ENCODE results near the gene CRISP1.
"Not testable (repeated sequence)": the region's sequence is repeated elsewhere in the genome, so short reads cannot be mapped to it uniquely, and the experiment has no call there.

CRISP1 gene

DNA sequence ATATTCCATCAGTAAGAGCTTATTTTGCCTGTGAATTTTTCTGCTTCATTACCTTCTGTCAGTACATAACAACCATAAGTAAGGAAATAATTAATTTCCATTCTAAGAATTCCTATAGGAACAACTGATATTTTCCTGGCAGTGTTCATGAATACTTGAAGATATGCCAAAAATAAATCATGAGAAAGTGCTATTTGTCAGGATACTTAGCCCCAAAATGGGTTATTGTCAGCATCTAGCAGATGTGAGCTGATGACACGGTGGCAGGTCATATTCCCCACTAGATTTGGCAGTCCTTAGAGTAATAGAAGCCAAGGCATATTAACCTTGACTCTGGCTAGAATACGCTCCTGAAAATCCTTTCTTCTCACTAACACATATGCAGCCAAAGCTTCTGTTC lies 43.2 kb upstream of the CRISP1 start:
- TF ChIP-seq MYC (IDR thresholded peaks at IDR 0.05; ENCODE audit: low read depth, low read length), result no peak
- TF ChIP-seq POLR2A (IDR thresholded peaks at IDR 0.05; ENCODE audit: extremely low read depth, insufficient read length), result no peak
- TF ChIP-seq, protein P1, sequence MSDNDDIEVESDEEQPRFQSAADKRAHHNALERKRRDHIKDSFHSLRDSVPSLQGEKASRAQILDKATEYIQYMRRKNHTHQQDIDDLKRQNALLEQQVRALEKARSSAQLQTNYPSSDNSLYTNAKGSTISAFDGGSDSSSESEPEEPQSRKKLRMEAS (IDR thresholded peaks at IDR 0.05; ENCODE audit: low read depth, low read length), result no peak
- TF ChIP-seq, protein P2, sequence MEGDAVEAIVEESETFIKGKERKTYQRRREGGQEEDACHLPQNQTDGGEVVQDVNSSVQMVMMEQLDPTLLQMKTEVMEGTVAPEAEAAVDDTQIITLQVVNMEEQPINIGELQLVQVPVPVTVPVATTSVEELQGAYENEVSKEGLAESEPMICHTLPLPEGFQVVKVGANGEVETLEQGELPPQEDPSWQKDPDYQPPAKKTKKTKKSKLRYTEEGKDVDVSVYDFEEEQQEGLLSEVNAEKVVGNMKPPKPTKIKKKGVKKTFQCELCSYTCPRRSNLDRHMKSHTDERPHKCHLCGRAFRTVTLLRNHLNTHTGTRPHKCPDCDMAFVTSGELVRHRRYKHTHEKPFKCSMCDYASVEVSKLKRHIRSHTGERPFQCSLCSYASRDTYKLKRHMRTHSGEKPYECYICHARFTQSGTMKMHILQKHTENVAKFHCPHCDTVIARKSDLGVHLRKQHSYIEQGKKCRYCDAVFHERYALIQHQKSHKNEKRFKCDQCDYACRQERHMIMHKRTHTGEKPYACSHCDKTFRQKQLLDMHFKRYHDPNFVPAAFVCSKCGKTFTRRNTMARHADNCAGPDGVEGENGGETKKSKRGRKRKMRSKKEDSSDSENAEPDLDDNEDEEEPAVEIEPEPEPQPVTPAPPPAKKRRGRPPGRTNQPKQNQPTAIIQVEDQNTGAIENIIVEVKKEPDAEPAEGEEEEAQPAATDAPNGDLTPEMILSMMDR (IDR thresholded peaks at IDR 0.05; ENCODE audit: low read depth, low read length), result no peak
- no peak overlapping the region for H3K4me3 ChIP-seq (ENCODE audit: low read depth, low read length)
- DNase-seq (ENCODE audit: low read depth), result no peak

DNA sequence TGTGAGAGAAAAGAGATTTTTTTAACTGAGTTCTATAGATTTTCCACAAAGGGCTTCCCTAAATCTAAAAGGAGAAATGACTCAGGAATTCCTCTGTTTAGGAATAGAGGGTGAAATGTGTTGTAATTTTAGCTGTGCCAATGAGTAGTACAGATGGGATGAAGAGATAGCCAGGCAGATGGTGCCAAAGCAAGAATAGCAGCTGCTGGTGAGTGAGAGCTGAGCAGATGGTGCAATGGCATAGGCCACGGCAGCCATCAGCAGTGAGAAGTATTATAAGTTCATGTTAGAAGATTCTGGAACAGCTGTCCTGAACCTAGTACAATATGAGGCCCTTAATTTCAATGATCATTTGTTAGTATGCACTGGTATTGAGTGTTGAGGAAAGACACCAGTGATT lies 40.2 kb upstream of the CRISP1 start:
- TF ChIP-seq, protein P1 (IDR thresholded peaks at IDR 0.05; ENCODE audit: low read depth, low read length), result no peak
- TF ChIP-seq MYC (IDR thresholded peaks at IDR 0.05; ENCODE audit: low read depth, low read length) (no peak), POLR2A (IDR thresholded peaks at IDR 0.05; ENCODE audit: extremely low read depth, insufficient read length) (no peak)
- TF ChIP-seq, protein P2 (IDR thresholded peaks at IDR 0.05; ENCODE audit: low read depth, low read length), result no peak
- no peak for DNase-seq (ENCODE audit: low read depth)
- H3K4me3 ChIP-seq (ENCODE audit: low read depth, low read length), result no peak overlapping the region

DNA sequence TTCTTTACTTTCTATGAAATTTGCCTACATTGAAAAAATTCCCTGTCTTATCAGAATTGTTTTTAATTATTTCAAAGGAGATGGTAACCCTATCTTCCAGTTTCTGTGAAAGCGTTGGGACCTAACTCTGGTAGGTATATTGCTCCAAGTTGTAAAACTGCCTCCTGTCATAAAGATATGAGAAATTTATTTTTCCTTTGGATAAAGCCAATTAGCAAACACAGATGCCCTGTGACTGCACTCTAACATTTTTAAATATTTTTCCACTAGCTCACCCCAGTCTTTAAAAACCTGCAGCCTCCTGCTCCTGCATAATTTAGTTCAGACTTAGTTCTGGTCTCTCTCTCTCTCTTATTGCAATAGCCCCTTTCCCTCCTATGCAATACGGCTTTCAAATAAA lies 39.0 kb upstream of the CRISP1 start:
- TF ChIP-seq, protein P2 (IDR thresholded peaks at IDR 0.05; ENCODE audit: low read depth, low read length), result no peak
- TF ChIP-seq, protein P1 (IDR thresholded peaks at IDR 0.05; ENCODE audit: low read depth, low read length), result no peak
- no peak for TF ChIP-seq POLR2A (IDR thresholded peaks at IDR 0.05; ENCODE audit: extremely low read depth, insufficient read length)
- TF ChIP-seq MYC (IDR thresholded peaks at IDR 0.05; ENCODE audit: low read depth, low read length), result no peak
- H3K4me3 ChIP-seq (ENCODE audit: low read depth, low read length), result no peak overlapping the region
- no peak for DNase-seq (ENCODE audit: low read depth)

DNA sequence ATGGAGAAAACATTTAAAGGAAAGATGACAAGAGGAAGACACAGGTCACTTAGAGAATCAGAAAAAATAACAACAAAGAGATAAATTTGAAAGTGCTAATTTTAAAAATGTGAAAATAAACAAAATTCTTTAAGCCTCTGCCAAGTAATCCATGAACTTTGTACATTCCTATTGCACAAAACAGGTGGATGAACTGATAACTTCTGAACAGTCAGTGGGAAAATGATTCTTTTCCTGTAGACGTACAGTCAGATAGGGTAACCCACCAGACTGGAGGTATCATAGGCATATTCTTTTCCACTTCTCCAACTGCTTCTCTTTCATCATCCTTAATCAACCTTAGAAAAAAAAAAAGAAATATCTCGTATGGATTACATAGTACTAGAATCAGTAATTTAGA lies 36.5 kb upstream of the CRISP1 start:
- TF ChIP-seq, protein P2 (IDR thresholded peaks at IDR 0.05; ENCODE audit: low read depth, low read length), result no peak
- TF ChIP-seq, protein P1 (IDR thresholded peaks at IDR 0.05; ENCODE audit: low read depth, low read length), result no peak
- no peak for TF ChIP-seq POLR2A (IDR thresholded peaks at IDR 0.05; ENCODE audit: extremely low read depth, insufficient read length)
- no peak for DNase-seq (ENCODE audit: low read depth)
- no peak overlapping the region for H3K4me3 ChIP-seq (ENCODE audit: low read depth, low read length)

DNA sequence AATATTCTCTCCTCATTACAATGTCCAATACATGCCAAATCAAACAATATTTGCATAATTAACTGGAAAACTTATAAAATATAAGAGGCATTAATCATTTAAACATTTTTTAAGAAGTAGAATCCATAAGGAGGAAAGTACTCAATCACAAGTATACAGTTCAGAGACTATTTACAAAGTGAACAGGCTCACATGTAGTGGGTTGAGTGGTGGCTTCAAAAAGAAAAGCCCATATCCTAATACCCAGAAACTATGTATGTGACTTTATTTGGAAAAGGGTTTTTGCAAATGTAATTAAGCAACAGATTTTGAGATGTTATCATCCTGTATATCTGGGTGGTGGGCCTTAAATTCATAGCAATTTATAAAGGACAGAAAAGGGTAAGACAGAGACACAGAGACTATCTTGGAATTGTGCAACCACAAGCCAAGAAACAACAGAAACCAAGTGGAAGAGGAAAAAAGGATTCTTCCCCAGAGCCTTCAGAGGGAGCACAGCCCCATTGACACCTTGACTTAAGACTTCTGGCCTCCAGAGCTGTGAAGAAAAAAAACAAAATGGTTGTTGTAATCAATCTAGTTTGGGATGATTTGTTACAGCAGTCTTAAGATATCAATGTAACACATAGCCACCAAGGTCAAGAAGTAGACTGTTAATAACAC lies 32.7 kb upstream of the CRISP1 start:
- TF ChIP-seq POLR2A (IDR thresholded peaks at IDR 0.05; ENCODE audit: extremely low read depth, insufficient read length) (no peak), MYC (IDR thresholded peaks at IDR 0.05; ENCODE audit: low read depth, low read length) (no peak)
- TF ChIP-seq, protein P2 (IDR thresholded peaks at IDR 0.05; ENCODE audit: low read depth, low read length), result no peak
- TF ChIP-seq, protein P1 (IDR thresholded peaks at IDR 0.05; ENCODE audit: low read depth, low read length), result no peak
- no peak overlapping the region for H3K4me3 ChIP-seq (ENCODE audit: low read depth, low read length)
- DNase-seq (ENCODE audit: low read depth), result no peak

DNA sequence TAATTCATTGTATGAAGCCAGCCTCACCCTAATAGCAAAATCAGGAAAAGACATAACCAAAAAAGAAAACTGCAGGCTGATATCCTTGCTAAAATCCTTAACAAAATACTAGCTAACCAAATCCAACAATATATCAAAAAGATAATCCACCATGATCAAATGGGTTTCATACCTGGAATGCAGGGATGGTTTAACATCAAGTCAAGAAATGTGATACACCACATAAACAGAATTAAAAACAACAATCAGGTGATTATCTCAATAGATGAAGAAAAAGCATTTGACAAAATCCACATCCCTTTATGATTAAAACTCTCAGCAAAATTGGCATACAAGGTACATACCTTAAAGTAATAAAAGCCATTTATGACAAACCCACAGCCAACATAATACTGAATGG lies 29.2 kb upstream of the CRISP1 start:
- not testable (repeated sequence) for H3K4me3 ChIP-seq (ENCODE audit: low read depth, low read length); DNase-seq (ENCODE audit: low read depth)
